SU-DHL-6 (cell line): ENCODE data around the gene COBL.

Experiments used
- CTCF ChIP-seq: fragments of 200-600 bp; sonication (generic); IDR thresholded peaks from one replicate; pipeline ENCODE4 v1.5.1; 2017; ENCODE audit warnings: antibody characterized with exemption, mild to moderate bottlenecking, low read length, moderate library complexity; ENCODE audit not compliant: insufficient read depth, poor library complexity, severe bottlenecking
- EZH2phosphoT487 ChIP-seq: fragments of 200-600 bp; sonication (generic), shearing (Covaris generic); conservative IDR thresholded peaks from 2 replicates; pipeline ENCODE4 v1.6.1; 2018; ENCODE audit warnings: mild to moderate bottlenecking, antibody characterized with exemption, low read length, moderate library complexity, mixed read lengths

- TF ChIP-seq CTCF (no peak), EZH2phosphoT487 (no peak)
These were observed 291.7 kb downstream of the COBL start for GRCh38 chr7:51024867-51025266.
